HG02798 (cell line): ENCODE measurements around the gene USH2A.

ENCODE experiments used
- ATAC-seq: cut with Tn5 transposase; IDR thresholded peaks from one replicate; pipeline ENCODE4 v1.9.1; 2021; ENCODE audit warnings: mild to moderate bottlenecking; ENCODE audit not compliant: unreplicated experiment, poor library complexity

USH2A gene

DNA sequence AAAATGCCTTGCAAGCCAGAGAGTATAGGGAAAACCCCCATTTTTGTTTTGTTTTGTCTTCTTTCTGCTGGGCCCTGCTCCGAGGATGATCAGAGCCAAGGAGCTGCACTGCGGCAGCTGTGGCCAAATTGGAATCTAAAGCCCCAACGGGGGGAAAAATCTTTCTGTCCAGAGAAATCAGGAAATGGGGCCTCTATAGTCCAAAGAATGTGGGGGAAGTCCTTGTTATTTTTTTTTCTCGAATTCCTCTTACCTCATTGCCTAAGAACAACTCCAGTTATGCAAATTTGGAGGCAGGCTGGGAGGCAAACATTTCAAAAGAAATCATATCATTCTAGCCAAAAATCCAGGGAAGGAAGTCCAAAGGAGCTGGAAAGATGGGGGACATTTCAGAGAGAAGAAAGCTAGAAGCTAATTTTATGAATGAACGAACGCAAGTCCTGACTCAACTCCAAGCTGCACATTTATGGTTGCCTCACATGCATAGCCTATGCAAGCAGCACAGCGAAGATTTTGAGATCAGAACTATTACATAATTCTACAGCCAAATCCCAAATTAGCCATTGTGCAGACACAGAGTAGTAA lies 592.9 kb downstream of the USH2A start:
- ATAC-seq = no peak

DNA sequence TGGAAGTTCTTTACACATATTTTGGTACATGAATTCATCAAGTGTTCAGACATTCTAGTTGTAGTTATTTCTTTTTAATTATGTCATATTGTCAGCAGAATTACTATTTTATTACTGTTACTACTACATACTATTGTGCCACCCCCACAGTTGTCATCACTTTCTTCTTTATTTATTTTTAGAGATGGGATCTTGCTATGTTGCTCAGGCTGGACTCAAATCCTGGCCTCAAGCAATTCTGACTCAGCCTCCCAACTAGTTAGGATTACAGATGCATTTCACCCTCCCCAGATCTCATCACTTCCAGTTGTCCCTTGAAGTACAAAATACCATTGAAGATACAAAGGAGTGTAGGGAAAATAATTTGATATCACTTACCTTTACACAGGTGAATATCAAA lies 598.2 kb downstream of the USH2A start:
- no peak for ATAC-seq

DNA sequence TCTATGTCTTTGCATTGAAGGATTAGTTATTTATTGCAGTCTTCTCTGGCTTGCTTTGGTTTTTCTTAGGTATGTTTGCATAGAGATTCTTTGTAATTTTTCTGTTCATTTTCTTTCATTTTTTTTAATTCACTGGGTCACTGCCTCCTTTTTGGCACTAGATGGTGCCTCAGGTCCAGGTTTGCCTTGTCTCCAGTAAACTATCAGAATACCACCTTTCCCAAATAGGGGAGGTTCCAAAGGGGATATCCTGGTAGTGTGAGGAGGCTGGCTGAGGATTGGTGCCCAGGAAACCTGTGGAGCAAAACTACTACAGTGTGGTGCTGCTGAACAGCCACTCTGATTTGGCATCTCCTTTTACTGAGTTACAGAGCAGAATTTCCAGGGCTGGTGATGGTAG lies 599.0 kb downstream of the USH2A start:
- no peak for ATAC-seq

DNA sequence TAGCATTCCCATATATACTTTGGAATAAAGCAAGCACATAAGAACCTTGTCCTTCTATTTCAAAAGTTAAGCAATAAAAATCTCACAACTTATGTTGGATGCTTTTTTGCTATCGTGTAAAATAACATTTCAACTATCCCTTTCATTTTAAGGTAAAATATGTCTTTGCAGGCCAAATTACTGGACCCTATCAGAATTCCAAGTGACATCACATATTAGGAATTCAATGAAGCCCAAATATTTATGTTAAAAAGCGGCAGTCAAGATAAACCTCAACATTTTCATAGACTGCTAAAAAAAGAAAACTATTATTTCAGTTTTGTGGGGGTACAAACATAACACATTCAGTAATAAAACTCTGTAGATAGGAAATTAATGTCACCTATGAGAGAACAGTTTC lies 604.1 kb downstream of the USH2A start:
- no peak for ATAC-seq

DNA sequence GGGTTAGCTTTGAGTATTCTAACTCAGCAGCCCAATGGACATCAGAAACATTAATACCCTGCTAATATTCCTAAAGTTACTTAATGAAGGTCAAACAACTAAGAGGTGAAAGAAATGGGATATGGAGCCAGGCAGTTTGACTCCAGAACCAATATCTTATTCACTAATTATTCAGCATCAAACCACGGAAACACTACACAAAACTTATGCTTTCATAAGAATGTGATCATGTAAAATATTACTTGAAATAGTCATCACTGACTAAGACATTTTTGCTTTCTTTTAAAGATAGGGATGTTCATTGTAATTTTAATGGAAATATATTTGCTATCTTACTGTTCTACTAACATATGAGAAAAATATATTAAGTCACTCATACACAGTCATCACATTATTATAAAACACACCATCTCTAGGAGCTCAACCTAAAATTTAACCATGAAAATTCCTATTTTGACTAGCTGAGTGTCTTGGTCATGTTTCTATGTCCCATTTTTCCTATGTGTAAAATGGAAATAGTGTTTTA lies 615.3 kb downstream of the USH2A start:
- ATAC-seq = no peak

DNA sequence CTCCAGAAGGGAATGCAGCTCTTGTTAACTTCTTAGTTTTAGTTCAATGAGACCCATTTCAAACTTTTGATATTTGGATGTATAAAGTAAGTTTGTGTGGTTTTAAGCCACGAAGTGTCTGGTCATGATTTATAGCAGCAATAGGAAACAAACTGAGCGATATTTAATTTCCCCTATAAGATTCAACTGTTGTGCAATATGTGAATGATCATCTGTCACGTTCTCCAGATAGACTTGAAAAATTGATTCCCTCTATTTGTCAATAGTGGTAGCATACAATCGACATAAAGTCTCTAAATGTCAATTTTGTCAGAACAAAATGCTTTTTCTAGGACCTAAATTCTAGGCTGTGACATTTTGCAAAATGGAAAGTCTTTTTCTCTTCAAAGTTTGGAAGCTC lies 616.0 kb downstream of the USH2A start:
- no peak for ATAC-seq

DNA sequence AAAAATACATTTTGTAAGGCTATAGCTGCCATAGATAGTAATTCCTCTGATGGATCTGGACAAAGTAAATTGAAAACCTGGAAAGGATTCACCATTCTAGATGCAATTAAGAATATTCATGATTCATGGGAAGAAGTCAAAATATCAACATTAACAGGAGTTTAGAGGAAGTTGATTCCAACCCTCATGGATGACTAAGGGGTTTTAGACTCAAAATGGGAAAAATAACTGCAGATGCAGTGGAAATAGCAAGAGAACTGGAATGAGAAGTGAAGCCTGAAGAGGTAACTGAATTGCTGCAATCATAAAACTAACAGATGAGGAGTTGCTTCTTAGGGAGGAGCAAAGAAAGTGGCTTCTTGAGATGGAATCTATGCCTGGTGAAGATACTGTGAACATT lies 625.4 kb downstream of the USH2A start:
- no peak for ATAC-seq

DNA sequence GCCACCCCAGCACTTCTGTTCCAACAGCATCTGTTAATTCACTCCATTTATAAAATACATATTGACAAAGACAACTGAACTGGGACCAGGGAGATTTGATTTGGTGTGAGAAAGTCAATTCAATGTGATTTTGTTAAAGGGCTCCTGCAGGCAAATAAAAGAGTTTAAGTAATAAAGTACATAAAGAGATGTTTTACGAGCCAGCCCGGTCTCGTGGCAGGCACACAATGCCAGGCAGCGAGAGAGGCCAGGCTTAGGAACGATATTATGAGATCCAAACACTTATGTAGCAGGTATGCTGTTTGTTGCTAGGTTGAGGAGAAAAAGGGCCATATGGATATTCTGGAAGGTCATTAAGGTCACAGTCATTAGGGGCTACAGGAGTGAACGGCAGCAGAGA lies 629.1 kb downstream of the USH2A start:
- no peak for ATAC-seq

DNA sequence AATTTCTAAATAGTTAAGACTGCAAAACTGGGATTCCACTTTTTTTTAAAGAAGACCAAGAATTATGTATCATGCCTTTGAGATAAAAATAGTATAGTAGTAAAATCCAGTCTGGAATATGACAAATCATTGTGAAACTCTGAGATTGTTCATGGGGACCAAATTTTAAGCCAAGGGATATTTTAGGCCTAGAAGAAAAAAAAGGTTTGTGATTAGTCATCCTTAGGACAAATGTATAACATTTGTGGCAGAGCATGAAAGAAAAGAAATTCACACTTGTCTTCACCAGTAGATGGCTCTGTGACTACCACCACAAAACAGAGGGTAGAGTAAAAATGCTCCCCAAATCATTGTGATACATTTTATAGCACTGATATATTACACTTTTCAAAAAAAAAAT lies 630.1 kb downstream of the USH2A start:
- no peak for ATAC-seq

DNA sequence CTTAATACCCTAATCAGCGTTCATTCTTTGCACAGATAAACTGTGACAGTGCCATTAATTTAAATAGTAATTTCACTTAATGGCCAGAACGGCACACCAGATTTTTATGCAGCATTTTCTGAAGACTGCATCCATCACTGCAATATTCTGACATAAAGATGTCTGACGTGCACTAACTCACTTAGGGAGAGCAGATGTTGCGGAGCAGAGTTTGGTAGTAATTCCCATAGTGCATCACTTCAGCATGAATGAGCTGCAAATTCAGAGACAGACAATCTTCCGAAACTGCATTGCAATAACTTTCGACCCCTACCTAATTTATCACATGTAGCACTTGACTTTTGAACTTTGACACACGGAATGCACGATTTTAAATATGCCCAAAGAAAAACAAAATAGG lies 630.8 kb downstream of the USH2A start:
- ATAC-seq = no peak

DNA sequence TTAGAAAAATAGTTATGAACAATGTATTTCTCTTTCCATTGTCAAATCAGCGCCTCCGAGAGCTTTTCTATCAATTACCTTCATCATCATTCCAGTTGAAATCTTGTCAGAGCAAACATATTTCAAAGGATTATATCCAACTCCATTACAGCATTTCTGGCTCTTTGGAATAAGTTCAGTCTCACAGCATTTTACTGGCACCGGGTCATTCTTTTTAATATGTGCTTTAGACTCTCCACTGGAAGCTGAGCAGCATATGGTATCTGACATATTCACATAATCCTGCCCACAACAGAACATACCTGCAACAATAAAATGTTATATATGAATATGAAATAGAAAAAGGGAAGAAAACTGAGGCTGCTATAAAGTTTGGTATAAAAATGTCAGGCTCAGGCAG lies 633.3 kb downstream of the USH2A start:
- ATAC-seq = no peak

DNA sequence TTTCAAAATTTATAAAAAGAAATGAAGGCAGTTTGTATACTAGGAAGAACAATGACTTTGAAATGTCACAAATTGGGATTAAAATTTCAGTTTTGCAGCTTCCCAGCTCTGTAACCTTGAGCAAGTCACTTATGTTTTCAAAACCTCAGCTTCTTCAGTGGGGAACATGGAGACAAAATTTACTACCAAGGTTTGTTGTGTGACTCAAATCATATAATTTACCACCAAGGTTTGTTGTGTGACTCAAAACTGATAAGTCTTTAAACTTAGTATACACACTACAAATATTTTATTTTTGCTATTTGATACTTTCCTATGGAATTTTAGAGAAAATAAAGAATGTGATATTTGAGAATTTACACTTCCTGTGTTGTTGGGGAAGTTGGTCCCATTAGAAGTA lies 636.3 kb downstream of the USH2A start:
- ATAC-seq = no peak

DNA sequence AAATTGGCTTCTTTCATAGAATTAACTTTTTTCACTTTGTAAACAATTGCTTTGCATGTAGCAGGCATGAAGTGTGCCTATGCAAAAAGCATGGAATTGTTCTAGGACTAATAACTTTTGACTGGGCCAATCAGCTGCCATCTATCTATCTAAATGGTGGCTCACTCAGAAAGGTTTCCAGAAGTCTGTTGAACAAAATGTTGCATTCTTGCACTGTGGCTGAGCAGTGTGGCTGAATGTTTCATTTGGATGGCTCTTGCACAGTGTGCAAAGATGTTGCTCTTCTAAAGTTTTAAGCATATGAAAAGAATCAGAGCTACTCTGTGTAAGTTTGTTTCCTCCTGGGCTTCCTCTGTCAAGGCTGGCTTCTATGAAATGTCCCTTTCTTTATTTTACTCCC lies 642.6 kb downstream of the USH2A start:
- no peak for ATAC-seq

DNA sequence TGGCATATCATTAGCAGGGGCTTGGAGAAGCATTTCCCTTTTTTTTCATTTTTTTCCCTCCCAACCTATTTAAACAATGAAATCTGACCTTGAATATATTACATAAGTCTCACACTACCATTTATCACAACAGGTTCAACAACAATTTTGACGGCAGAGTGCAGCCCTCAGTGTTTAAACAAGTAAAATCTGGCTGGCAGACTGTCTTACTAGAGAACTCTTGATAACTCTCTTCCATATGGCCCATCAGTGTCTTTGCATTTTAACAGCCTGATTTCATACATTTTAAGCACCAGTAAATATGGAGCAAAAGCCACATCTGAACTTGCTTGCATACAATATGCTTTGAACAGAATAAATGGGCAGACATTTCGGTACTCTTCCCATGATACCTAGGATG lies 643.1 kb downstream of the USH2A start:
- no peak for ATAC-seq

DNA sequence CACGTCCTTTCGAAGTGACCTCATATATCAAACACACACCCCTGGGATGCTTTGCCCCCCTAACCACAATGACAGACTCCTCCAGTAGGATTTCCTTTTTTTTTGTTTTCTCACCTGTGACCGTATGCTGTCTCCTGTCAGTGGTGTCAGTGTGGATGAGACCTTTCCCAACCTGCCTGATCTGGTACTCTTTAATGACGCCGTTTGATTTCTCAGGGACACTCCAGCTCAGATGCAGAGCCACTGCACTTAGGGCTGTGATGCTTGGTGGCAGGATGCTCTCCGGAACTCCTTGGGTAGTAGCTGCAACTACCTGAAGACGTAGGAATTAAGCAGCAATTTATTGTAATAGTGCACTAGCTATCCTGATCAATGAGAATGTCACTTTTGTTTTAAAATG lies 643.5 kb downstream of the USH2A start:
- no peak for ATAC-seq

DNA sequence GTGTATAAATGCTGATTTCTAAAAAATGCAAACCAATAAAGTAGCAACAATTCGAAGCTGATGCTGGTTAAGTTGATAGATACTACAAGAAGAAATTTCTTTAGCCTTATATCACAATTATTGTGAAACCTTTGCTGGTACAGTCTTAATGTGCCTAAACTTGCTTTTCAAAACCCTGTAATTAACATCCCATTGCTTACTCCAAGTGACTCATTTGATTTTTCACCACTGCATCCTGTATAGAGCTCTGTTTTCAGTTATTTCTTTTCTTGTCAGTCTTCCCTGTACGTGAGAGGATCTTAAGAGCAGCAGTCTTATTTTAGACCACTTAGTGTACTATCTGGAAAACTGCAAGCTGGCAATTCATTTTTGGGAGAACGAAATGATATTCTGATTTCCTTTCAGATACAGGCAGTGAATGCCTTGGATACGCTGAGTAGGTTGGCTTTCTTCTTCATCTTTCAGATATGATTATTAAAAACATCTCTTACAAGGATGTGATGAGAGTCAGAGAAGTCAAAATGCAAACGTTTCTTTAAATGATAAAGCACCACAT lies 645.8 kb downstream of the USH2A start:
- ATAC-seq = no peak

DNA sequence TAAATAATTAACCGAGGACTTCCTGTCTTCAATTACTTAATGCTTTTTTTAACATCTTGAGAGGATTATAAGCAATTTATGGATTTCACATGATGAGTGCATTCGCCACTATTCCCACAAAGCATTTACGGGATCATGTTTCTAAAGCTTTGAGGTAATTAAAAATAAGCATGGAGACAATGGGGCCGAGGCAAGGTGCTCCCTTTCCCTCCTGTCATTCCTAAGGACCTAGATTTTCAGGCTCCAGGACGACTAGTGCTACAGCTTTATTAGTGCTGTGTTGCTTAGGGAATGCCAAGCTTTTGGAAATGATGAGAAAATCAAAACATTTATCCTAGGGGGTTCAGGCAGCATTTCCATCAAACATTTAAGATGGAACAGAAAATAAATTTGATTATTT lies 646.9 kb downstream of the USH2A start:
- ATAC-seq = no peak

DNA sequence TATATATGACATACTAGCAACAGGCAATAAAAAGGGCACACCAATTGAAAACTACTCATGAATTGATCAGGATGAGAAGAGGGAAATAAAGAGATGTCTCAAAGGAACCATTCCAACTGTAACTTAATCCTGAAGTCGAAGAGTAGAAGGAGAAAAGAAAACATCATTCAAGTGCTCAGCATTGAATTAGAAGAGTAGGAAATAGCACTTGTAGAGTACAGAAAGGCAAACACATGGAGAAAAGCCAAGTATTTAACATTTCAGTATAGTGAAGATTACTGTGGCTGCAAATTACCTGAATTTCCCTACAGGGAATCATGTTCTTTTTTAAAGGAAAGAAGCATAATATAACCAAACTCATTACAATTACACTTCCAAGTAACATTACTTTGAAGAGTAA lies 651.1 kb downstream of the USH2A start:
- no peak for ATAC-seq

DNA sequence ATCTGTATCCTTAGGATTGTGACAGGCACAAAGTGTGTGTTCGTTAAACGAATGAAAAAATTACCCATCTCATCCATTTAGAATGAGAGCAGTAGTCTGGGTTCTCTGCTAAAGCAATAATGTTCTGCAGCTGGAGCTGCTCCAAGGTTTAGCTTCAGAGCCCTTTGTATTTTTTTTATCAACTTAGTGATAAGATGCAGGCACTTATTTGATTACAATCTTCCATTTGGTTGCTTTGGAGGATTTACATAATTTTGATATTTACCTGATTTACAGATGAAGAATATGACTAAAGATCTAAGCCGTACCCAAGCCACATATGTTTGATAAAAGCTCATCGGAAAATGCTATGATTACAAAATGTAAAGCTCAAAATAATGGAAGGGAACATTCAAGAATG lies 654.9 kb downstream of the USH2A start:
- ATAC-seq = no peak

DNA sequence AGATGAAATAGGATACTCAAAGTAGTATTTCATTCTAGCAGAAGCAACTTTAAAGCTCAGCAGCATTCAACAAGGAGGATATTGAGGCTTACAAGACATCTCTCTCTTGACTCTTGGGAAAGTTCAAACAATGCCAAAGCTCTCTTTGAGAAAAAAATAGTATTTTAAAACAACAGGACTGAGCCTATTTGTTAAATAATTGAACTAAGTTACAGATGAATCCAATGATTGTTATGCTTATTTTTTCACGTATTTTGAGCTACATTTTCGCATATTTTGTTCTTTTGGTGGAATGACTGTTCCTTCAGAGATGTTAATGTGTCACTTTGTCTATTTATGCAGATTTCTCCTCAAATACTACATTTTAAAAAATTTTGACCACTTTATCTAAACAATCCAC lies 655.5 kb downstream of the USH2A start:
- no peak for ATAC-seq

DNA sequence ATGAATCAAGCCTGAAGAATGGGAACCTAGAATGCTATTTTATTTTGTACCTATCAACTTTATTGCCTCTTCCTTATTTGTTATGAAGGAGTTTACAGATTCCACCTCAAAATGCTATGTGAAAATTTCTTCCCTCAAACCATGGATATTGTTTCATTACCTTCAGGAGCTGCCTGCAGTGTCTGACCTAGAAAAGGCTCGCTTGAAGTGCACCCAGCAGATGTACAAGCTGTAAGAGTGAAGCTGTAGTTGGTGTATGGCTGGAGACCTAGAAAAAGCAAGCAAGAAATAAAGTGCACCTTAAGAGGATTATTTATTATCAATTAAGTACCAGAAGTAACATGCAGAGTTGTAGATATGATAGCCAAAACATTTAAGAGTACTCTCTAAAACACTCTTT lies 656.7 kb downstream of the USH2A start:
- no peak for ATAC-seq

DNA sequence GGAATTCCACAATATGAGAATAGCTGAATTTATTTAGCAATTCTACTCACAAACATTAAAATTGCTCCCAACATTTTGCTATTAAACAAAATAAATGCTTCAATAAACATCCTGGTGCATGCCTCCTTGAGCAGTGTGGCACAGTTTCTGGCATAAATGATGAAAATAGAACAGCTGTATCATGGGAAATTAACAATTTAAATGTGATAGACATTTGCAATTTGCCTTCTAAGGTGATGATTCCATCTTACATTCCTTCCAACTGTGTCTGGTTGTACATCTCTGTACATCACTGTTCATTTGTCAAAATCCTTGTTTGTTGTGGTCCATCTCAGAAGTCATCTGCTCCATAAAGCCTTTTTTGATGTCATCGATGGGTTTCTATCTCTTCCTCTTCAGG lies 657.4 kb downstream of the USH2A start:
- no peak for ATAC-seq

DNA sequence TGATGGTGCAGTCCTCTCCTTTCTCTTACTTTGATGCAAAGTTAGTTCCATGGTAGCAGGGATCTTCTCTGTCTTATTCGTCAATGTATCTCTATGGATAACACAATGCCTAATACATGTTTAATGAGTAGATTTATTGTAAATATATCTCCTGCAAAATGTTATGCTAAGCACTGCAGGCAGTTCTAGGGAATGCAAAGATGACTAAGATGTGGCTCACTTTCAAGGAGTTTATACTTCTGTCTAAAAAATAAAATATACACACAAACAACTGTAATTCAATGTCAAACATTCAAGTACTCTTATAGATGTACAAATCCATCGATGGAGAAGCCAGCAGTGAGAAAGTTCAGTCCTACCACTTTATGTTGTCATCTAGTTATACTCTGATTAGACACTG lies 661.8 kb downstream of the USH2A start:
- ATAC-seq = no peak
